SK-N-MC (cell line): ENCODE measurements around the gene TEDDM1.

Experiments
- EZH2 ChIP-seq: fragments of 200-600 bp; sonication (generic); IDR thresholded peaks from one replicate; pipeline ENCODE4 v1.6.1; 2017; ENCODE audit warnings: antibody characterized with exemption
- FOXP2 ChIP-seq: optimal IDR thresholded peaks from 2 replicates; pipeline ENCODE3; 2011; ENCODE audit warnings: mild to moderate bottlenecking, moderate library complexity; ENCODE audit not compliant: insufficient read depth; ENCODE audit errors: extremely low read length, control extremely low read depth
- POLR2AphosphoS5 ChIP-seq: IDR thresholded peaks from 2 replicates; pipeline ENCODE4 v1.6.1; 2012; ENCODE audit warnings: mild to moderate bottlenecking, low read depth, low read length, borderline replicate concordance

DNA sequence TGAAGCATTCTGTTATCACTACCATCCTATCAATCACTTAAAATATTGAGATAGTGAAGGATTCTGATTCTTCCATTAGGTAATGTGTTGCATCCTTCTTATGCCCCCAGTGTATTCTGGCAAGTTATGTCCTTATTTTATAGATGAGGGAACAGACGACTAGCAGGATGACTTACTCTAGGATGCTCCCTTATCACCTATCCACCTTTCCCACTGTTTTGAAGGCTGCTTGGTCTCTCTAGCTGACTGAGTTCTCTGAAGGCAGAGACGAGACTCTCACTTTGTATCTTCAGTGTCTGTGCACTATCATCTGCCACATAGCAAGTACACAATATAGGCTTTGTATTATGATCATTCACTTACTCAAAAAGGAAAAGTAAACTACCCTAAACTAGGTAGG is 12.9 kb downstream of the TEDDM1 start:
- TF ChIP-seq POLR2AphosphoS5 = no peak
- TF ChIP-seq EZH2 = no peak
- TF ChIP-seq FOXP2 = no peak
